Naive thymus-derived CD4-positive, alpha-beta T cell (primary cell): Measurements from ENCODE around the gene LRMDA. TPM values are rescaled to one million over a fixed set of nuclear protein-coding genes. Genes with fewer than 3 reads are reported as not detected.

Experiments used
- ATAC-seq: fragments of 150-1000 bp; cut with Tn5 transposase; 2 replicates; pipeline ENCODE4 v1.10.0; 2021; ENCODE audit warnings: mild to moderate bottlenecking, moderate library complexity
- CTCF ChIA-PET: fragments of 350-600 bp; sonication (Branson Sonifier 250); formaldehyde crosslinking; loops from one replicate; lab custom pipeline; 2021; ENCODE audit warnings: antibody characterized with exemption; lab: Charles Lee
- POLR2A ChIA-PET: fragments of 350-600 bp; sonication (Branson Sonifier 250); formaldehyde crosslinking; loops from one replicate; lab custom pipeline; 2021; ENCODE audit warnings: antibody characterized with exemption, inconsistent platforms; lab: Charles Lee
- DNase-seq, 9 donors: peaks; one replicate each; pipeline versions ENCODE4 v3.0.0 to v3.0.0-alpha.2; 2020 to 2022; ENCODE audit warnings: mixed read lengths in 1 of 9
- H3K27ac ChIP-seq: one replicate; pipeline ENCODE4 v1.7.0; 2013; ENCODE audit warnings: mild to moderate bottlenecking, low read depth, low read length, moderate library complexity
- H3K27me3 ChIP-seq, 2 donors: one replicate each; pipeline ENCODE4 v1.7.0; 2013; ENCODE audit warnings: low read length in 2 of 2, mild to moderate bottlenecking in 2 of 2, moderate library complexity in 2 of 2; ENCODE audit not compliant: control insufficient read depth in 2 of 2, insufficient read depth in 2 of 2
- H3K36me3 ChIP-seq, 3 experiments: 1 replicate in 2 of 3; 2 replicates in 1 of 3; pipeline ENCODE4 v1.7.0; 2013; ENCODE audit warnings: low read length in 3 of 3, mild to moderate bottlenecking in 3 of 3, moderate library complexity in 1 of 3; ENCODE audit not compliant: insufficient read depth in 3 of 3, control insufficient read depth in 2 of 3
- H3K4me1 ChIP-seq, 2 donors: one replicate each; pipeline ENCODE4 v1.7.0; 2013; ENCODE audit warnings: low read length in 2 of 2, mild to moderate bottlenecking in 2 of 2, moderate library complexity in 1 of 2; ENCODE audit not compliant: control insufficient read depth in 2 of 2, insufficient read depth in 2 of 2
- H3K4me3 ChIP-seq: 2 replicates; pipeline ENCODE4 v1.7.0; 2013; ENCODE audit warnings: mild to moderate bottlenecking, low read length
- H3K9me3 ChIP-seq, 3 experiments: 1 replicate in 2 of 3; 2 replicates in 1 of 3; pipeline ENCODE4 v1.7.0; 2013; ENCODE audit warnings: low read length in 3 of 3; ENCODE audit not compliant: control insufficient read depth in 2 of 3
- H3K27ac Mint-ChIP-seq, 9 donors: one replicate each; pipeline ENCODE4 v1.8.0; 2020 to 2022; ENCODE audit warnings: mixed read lengths in 9 of 9, mild to moderate bottlenecking in 8 of 9, moderate library complexity in 5 of 9, inconsistent platforms in 2 of 9
- H3K27me3 Mint-ChIP-seq, 5 donors: one replicate each; pipeline ENCODE4 v1.8.0; 2021 to 2022; ENCODE audit warnings: mixed read lengths in 5 of 5, mild to moderate bottlenecking in 1 of 5
- H3K36me3 Mint-ChIP-seq, 5 donors: one replicate each; pipeline ENCODE4 v1.8.0; 2020 to 2022; ENCODE audit warnings: mixed read lengths in 5 of 5, mild to moderate bottlenecking in 3 of 5, inconsistent platforms in 1 of 5
- H3K4me1 Mint-ChIP-seq, 7 donors: one replicate each; pipeline ENCODE4 v1.8.0; 2020 to 2022; ENCODE audit warnings: mixed read lengths in 7 of 7, mild to moderate bottlenecking in 3 of 7, inconsistent platforms in 1 of 7
- H3K4me3 Mint-ChIP-seq, 10 donors: one replicate each; pipeline ENCODE4 v1.8.0; 2020 to 2022; ENCODE audit warnings: mild to moderate bottlenecking in 10 of 10, mixed read lengths in 10 of 10, moderate library complexity in 6 of 10, inconsistent platforms in 2 of 10
- H3K9me3 Mint-ChIP-seq, 11 donors: one replicate each; pipeline ENCODE4 v1.8.0; 2020 to 2022; ENCODE audit warnings: mixed read lengths in 11 of 11, mild to moderate bottlenecking in 4 of 11, inconsistent platforms in 1 of 11, moderate library complexity in 1 of 11
- intact Hi-C, 2 donors: fragments of 100-400 bp; cut with micrococcal nuclease; formaldehyde crosslinking; loops; one replicate each; pipeline ENCODE4 v1.15.1; 2023
- polyA plus RNA-seq, 2 donors: library from polyadenylated mRNA; unstranded; fragments of 300-500 nt; fragmentation: Illumina TruSeq; gene quantifications; one replicate each; pipeline ENCODE4 v1.2.3, GENCODE V29; 2021
- total RNA-seq, 6 experiments: library from RNA in 5 of 6; stranded (reverse) in 5 of 6; gene quantifications; 1 replicate in 5 of 6; 2 replicates in 1 of 6; pipeline ENCODE4 v1.2.3 and lab custom pipeline; 2021 to 2026

Gene LRMDA
- total and polyA plus RNA-seq, 7 experiments from 2014 or later = 0.57 to 14.9 (median 3.0) TPM; not detected in 4

DNA sequence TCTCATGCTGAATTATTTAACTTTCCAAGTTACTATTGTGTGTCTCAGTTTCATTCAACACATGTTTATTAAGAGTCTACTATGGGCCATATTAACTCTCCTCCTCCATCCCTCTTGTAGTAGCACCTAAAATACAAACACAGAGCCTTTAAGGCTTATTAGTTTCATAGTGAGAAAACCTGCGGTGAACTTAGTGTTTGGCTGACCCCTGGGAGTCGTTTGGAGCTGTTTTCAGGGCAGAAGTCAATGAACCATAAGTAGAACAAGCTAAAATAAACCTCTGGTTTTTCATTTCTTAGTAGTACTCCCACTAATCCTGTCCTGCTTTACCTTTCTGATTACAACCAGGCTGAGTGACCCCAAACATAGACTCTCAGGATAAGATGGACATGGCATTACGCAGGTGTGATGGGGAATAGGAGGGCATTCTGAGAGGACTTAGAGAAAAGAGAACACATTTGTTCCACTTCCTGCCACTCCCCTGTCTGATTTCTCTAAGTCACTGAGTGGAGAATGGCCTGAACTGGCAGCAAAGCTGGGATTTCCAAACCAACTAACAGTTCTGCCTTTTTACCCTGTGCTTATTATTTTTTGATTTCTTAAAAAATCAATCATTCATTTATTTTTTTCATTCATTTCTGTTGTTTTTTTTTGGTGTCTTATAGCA, 74.5 kb downstream of the LRMDA start:
- Mint-ChIP-seq H3K36me3 (no peaks in the 10 kb centered on the region), H3K4me1 (peaks cover 0 to 6% (median 0%) of the 10 kb centered on the region in 7 donors), H3K27me3 (peaks cover 4 to 19% (median 5%) of the 10 kb centered on the region in 5 donors), H3K27ac (no peak overlapping the region), H3K4me3 (no peak overlapping the region), H3K9me3 (no peaks in the 10 kb centered on the region)
- H3K27me3 ChIP-seq = no peaks in the 10 kb centered on the region
- no peaks in the 10 kb centered on the region for H3K4me1 ChIP-seq
- H3K27ac ChIP-seq = no peak overlapping the region
- intact Hi-C loops = no loop called here
- no peaks in the 10 kb centered on the region for H3K9me3 ChIP-seq
- DNase-seq = no peak
- H3K36me3 ChIP-seq = no peaks in the 10 kb centered on the region
- ChIA-PET CTCF (no interaction called here), POLR2A (no interaction called here)
- no peak for ATAC-seq
- no peak overlapping the region for H3K4me3 ChIP-seq

DNA sequence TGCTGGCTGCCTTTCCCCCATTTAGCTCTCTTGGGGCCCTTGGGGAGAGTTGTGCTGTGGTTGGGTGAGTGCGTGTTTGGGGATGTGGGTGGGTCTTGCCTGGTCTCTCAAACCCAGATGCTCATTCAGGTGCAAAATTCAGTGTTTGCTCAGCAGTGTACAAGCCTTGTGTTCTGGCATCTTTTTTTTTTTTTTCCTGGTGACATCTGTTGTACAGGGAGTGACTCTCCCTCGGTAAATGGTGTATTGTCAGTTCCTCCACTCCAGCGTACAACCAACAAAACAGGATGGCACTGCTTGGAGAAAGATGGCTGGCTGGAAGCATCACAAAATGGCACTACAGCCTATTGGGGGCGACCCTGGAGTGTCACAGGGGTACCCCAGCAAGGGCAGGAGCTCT, 75.5 kb downstream of the LRMDA start:
- Mint-ChIP-seq H3K27me3 (peaks cover 4 to 19% (median 8%) of the 10 kb centered on the region in 5 donors), H3K27ac (no peak overlapping the region), H3K4me1 (peaks cover 0 to 6% (median 0%) of the 10 kb centered on the region in 7 donors), H3K4me3 (no peak overlapping the region), H3K9me3 (no peaks in the 10 kb centered on the region), H3K36me3 (no peaks in the 10 kb centered on the region)
- H3K27me3 ChIP-seq = no peaks in the 10 kb centered on the region
- H3K4me1 ChIP-seq = no peaks in the 10 kb centered on the region
- H3K27ac ChIP-seq = no peak overlapping the region
- intact Hi-C loops = no loop called here
- H3K9me3 ChIP-seq = no peaks in the 10 kb centered on the region
- DNase-seq = no peak
- no peak overlapping the region for H3K4me3 ChIP-seq
- H3K36me3 ChIP-seq = no peaks in the 10 kb centered on the region
- ChIA-PET CTCF (no interaction called here), POLR2A (no interaction called here)
- ATAC-seq = no peak

DNA sequence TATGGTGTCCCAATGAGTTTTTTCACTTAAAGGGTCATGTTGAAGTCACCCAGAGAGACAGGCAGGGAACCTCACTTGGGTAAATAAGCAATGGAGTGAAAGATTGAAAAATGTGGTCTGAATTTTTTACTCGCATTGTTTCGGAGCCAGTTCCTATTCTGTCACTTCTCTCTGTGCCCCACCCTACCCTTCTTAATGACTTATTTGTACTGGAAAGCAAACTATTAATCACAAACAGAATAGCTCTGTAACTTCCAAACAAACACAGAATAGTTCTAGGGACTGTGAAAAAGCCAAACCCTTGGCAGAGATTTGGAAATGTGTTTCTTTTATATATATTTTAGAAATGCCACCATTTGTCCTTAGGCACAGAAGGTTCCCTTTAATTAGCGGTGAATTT, 76.0 kb downstream of the LRMDA start:
- no peaks in the 10 kb centered on the region for H3K27me3 ChIP-seq
- H3K4me1 ChIP-seq = no peaks in the 10 kb centered on the region
- H3K9me3 ChIP-seq = no peaks in the 10 kb centered on the region
- H3K36me3 ChIP-seq = no peaks in the 10 kb centered on the region
- ATAC-seq (no peak), DNase-seq (no peak)
- no peaks in the 10 kb centered on the region for H3K9me3 Mint-ChIP-seq
- ChIA-PET CTCF (no interaction called here), POLR2A (no interaction called here)
- no peak overlapping the region for H3K4me3 ChIP-seq
- intact Hi-C loops = no loop called here
- H3K27ac ChIP-seq = no peak overlapping the region
- peaks cover 4 to 19% (median 8%) of the 10 kb centered on the region in 5 donors for H3K27me3 Mint-ChIP-seq
- peaks cover 0 to 6% (median 0%) of the 10 kb centered on the region in 7 donors for H3K4me1 Mint-ChIP-seq
- no peak overlapping the region for H3K4me3 Mint-ChIP-seq
- no peaks in the 10 kb centered on the region for H3K36me3 Mint-ChIP-seq
- H3K27ac Mint-ChIP-seq = no peak overlapping the region

DNA sequence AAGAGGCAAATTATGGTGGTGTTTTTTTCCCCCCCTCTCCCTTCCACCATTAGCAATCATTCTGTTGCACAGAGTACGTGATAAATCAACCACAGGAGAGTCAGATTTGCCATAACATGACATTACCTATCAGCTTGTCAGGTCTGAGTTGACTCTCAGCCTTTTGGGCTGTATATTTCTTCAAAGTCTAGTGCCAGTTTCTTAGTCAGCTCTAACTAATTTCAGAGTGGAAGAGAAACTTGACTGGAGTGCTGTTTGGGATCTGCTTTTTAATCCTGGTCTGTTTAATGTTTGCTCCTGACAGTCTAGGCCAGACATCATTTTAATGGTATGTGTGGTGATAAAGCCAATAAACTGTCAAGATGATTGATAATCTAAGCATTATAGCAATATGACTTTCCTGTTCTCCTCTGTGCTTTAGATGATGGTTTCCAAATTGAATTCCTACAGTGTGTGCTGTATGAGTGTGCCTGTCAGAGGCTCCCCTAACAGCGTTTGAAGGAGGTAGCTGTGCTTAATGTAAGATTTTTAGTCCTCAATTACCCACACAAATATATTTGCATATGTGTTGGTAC, 76.9 kb downstream of the LRMDA start:
- Histone ChIP-seq H3K4me3 (no peak overlapping the region), H3K36me3 (no peaks in the 10 kb centered on the region), H3K9me3 (no peaks in the 10 kb centered on the region), H3K27ac (no peak overlapping the region), H3K4me1 (no peaks in the 10 kb centered on the region), H3K27me3 (no peaks in the 10 kb centered on the region)
- CTCF ChIA-PET = no interaction called here
- Mint-ChIP-seq H3K4me1 (peaks cover 0 to 6% (median 0%) of the 10 kb centered on the region in 7 donors), H3K36me3 (no peaks in the 10 kb centered on the region), H3K9me3 (no peaks in the 10 kb centered on the region), H3K4me3 (no peak overlapping the region), H3K27ac (no peak overlapping the region), H3K27me3 (peaks cover 4 to 23% (median 8%) of the 10 kb centered on the region in 5 donors)
- no peak for ATAC-seq
- DNase-seq = no peak
- intact Hi-C loops = no loop called here
- POLR2A ChIA-PET = no interaction called here

DNA sequence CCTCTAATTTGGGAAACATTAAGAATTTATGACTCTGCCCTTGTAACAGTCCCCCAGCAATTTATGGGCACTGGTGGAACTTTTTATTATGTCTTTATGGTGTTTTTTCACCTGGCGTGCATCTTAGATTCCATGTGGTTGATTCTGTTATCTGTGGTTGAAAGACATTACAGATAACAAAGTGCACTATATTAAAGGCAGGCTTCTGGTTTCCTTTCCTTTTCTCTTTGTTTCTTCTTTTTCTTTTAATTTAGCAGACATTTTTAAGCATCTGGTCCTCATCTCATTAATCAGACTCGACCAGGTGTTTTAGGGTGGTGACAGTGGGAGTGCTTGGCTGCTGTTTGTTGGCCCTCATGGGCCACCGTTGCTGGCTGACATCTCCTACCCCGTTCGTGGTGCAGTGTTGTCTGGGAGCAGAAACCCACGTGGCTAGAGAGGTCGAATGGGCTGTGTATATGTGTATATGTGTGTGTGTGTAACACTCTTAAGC, 77.4 kb downstream of the LRMDA start:
- Histone ChIP-seq H3K27me3 (no peaks in the 10 kb centered on the region), H3K9me3 (no peaks in the 10 kb centered on the region), H3K27ac (no peak overlapping the region), H3K4me1 (no peaks in the 10 kb centered on the region), H3K36me3 (no peaks in the 10 kb centered on the region), H3K4me3 (no peak overlapping the region)
- no peak overlapping the region for H3K27ac Mint-ChIP-seq
- peaks cover 0 to 8% (median 0%) of the 10 kb centered on the region in 7 donors for H3K4me1 Mint-ChIP-seq
- intact Hi-C loops = no loop called here
- CTCF ChIA-PET = no interaction called here
- peaks cover 4 to 27% (median 9%) of the 10 kb centered on the region in 5 donors for H3K27me3 Mint-ChIP-seq
- no peaks in the 10 kb centered on the region for H3K36me3 Mint-ChIP-seq
- POLR2A ChIA-PET = no interaction called here
- H3K9me3 Mint-ChIP-seq = no peaks in the 10 kb centered on the region
- H3K4me3 Mint-ChIP-seq = no peak overlapping the region
- DNase-seq (no peak), ATAC-seq (no peak)

DNA sequence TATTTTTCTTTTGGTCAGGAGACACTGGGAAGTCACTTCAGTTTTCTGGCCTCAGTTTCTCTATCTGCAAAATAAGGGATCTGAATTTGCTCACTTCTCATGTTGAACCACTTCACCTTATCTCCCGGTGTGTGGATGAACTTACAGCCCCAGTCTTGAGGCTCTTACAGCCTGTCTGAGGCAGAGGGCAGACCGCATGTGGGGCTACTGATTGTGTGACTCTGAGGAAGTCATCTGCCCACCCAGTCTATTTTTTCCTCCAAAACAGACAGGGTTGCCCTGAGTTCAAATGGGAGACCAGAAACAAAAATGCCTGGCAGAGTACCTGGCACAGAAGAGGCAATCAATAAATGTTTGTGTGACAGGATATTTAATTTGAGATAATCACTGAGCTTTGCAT, 78.3 kb downstream of the LRMDA start:
- H3K27ac ChIP-seq = no peak overlapping the region
- no peaks in the 10 kb centered on the region for H3K4me1 ChIP-seq
- peaks cover 0 to 10% (median 0%) of the 10 kb centered on the region in 7 donors for H3K4me1 Mint-ChIP-seq
- ChIA-PET CTCF (no interaction called here), POLR2A (no interaction called here)
- peaks cover 4 to 30% (median 12%) of the 10 kb centered on the region in 5 donors for H3K27me3 Mint-ChIP-seq
- intact Hi-C loops = no loop called here
- DNase-seq (no peak), ATAC-seq (no peak)
- H3K4me3 Mint-ChIP-seq = no peak overlapping the region
- H3K9me3 Mint-ChIP-seq = peaks cover 0 to 8% (median under 1%) of the 10 kb centered on the region in 11 donors
- no peaks in the 10 kb centered on the region for H3K27me3 ChIP-seq
- no peaks in the 10 kb centered on the region for H3K36me3 Mint-ChIP-seq
- H3K9me3 ChIP-seq = no peaks in the 10 kb centered on the region
- H3K36me3 ChIP-seq = no peaks in the 10 kb centered on the region
- no peak overlapping the region for H3K4me3 ChIP-seq
- no peak overlapping the region for H3K27ac Mint-ChIP-seq

DNA sequence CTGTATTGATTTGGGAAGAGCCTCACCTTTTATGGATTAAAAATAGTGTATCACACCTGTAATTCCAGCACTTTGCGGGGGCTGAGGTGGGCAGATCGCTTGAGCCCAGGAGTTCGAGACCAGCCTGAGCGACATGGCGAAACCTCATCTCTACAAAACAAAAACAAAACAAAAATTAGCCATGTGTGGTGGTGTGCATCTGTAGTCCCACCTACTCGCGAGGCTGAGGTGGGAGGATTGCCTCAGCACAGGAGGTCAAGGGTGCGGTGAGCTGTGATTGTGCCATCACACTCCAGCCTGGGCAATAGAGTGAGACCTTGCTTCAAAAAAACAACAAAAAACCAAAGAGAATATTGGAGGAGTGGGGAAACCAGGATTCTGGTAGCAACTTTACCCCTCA, 79.6 kb downstream of the LRMDA start:
- POLR2A ChIA-PET = no interaction called here
- H3K4me1 ChIP-seq = no peaks in the 10 kb centered on the region
- H3K27me3 ChIP-seq = no peaks in the 10 kb centered on the region
- H3K4me3 Mint-ChIP-seq = no peak overlapping the region
- peaks cover 4 to 30% (median 11%) of the 10 kb centered on the region in 5 donors for H3K27me3 Mint-ChIP-seq
- H3K9me3 Mint-ChIP-seq = peaks cover 0 to 12% (median 8%) of the 10 kb centered on the region in 11 donors
- no peak overlapping the region for H3K27ac ChIP-seq
- H3K4me1 Mint-ChIP-seq = peaks cover 0 to 6% (median 0%) of the 10 kb centered on the region in 7 donors
- H3K9me3 ChIP-seq = no peaks in the 10 kb centered on the region
- intact Hi-C loops = no loop called here
- no peak for DNase-seq
- ATAC-seq = no peak
- H3K36me3 ChIP-seq = no peaks in the 10 kb centered on the region
- H3K4me3 ChIP-seq = no peak overlapping the region
- no peaks in the 10 kb centered on the region for H3K36me3 Mint-ChIP-seq
- no peak overlapping the region for H3K27ac Mint-ChIP-seq
- CTCF ChIA-PET = no interaction called here
